Measurements from ENCODE around the gene SEMA3B.

DNA sequence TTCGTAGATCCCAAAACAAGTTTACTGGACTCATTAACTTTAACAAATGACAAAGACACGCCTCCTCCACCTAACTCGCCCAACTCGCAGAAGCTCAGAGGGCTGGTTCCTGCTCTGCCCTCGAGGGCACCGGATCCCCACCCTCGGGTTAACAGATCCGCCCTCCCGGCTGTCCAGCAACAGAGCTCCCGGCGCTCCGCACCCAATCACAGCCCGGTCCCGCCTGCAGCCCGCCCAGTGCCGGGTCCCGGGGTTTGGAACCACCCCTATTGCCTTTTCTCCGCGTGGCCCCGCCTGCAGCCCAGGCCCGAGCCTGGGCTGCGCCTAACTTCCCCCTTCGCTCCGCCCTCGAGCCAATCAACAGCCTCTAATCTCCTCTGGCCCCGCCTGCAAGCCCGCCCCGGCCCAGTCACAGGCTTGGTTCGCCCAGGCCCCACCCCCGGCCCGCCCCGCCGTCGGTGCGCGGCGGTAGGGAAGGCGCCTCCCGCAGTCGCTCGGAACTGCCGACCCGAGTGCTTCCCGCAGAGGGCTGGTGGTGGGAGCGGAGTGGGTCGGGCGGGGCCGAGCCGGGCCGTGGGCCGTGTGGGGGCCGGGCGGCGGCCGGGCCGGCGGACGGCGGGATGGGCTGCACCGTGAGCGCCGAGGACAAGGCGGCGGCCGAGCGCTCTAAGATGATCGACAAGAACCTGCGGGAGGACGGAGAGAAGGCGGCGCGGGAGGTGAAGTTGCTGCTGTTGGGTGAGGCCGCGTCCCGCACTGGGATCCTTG lies 33.0 kb upstream of the SEMA3B start, which contains the start of gene GNAI2:
- TF ChIP-seq, protein P1, sequence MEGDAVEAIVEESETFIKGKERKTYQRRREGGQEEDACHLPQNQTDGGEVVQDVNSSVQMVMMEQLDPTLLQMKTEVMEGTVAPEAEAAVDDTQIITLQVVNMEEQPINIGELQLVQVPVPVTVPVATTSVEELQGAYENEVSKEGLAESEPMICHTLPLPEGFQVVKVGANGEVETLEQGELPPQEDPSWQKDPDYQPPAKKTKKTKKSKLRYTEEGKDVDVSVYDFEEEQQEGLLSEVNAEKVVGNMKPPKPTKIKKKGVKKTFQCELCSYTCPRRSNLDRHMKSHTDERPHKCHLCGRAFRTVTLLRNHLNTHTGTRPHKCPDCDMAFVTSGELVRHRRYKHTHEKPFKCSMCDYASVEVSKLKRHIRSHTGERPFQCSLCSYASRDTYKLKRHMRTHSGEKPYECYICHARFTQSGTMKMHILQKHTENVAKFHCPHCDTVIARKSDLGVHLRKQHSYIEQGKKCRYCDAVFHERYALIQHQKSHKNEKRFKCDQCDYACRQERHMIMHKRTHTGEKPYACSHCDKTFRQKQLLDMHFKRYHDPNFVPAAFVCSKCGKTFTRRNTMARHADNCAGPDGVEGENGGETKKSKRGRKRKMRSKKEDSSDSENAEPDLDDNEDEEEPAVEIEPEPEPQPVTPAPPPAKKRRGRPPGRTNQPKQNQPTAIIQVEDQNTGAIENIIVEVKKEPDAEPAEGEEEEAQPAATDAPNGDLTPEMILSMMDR (conservative IDR thresholded peaks at IDR 0.05; ENCODE audit: low read length): no peak
- TF ChIP-seq EZH2phosphoT487 (IDR thresholded peaks at IDR 0.05; ENCODE audit: borderline replicate concordance, low read depth, low read length): no peak
